Measurements from ENCODE around the gene TMEM150B.

- no peak for TF ChIP-seq CTCF (conservative IDR thresholded peaks at IDR 0.05; ENCODE audit: low read length)
- no peak for TF ChIP-seq EZH2phosphoT487 (IDR thresholded peaks at IDR 0.05; ENCODE audit: borderline replicate concordance, low read depth, low read length)
These were observed 19.6 kb downstream of the TMEM150B start for GRCh38 chr19:55305491-55305890.
